Gastrocnemius medialis (tissue), 4 donors: Measurements from ENCODE around the gene NRN1L. TPM values are rescaled to one million over a fixed set of nuclear protein-coding genes. Genes with fewer than 3 reads are reported as not detected.
A peak's percentile ranks its signal among the peaks of the same experiment; 100 is the strongest.

Source experiments
- ATAC-seq, 2 donors: fragments of 150-250 bp; one replicate each; pipeline ENCODE4 v1.9.1; 2016
- DNase-seq, 2 donors: peaks; one replicate each; pipeline ENCODE4 v3.0.0-alpha.2; 2019
- H3K27ac ChIP-seq, 4 donors: fragments of 200-600 bp; sonication (generic); 1 replicate in 1 of 4; 2 replicates in 3 of 4; pipeline ENCODE4 v1.5.1; 2016 to 2018; ENCODE audit warnings: mild to moderate bottlenecking in 2 of 4, moderate library complexity in 1 of 4
- H3K27me3 ChIP-seq, 3 donors: fragments of 200-600 bp; sonication (generic) in 2 of 3; 1 replicate in 1 of 3; 2 replicates in 2 of 3; pipeline versions ENCODE4 v1.5.1 to v1.6.0; 2016 to 2019; ENCODE audit warnings: mild to moderate bottlenecking in 1 of 3, moderate library complexity in 1 of 3
- H3K36me3 ChIP-seq, 2 donors: fragments of 200-600 bp; sonication (generic) in 1 of 2; one replicate each; pipeline ENCODE4 v1.5.1; 2017 to 2018
- H3K4me1 ChIP-seq, 2 donors: fragments of 200-600 bp; sonication (generic) in 1 of 2; one replicate each; pipeline ENCODE4 v1.5.1; 2016 to 2017; ENCODE audit warnings: mild to moderate bottlenecking in 2 of 2
- H3K4me3 ChIP-seq, 4 donors: fragments of 200-600 bp; sonication (generic) in 3 of 4; 1 replicate in 1 of 4; 2 replicates in 3 of 4; pipeline ENCODE4 v1.5.1; 2016 to 2019; ENCODE audit warnings: mild to moderate bottlenecking in 2 of 4
- H3K9me3 ChIP-seq, 3 donors: fragments of 200-600 bp; sonication (generic) in 2 of 3; 1 replicate in 1 of 3; 2 replicates in 2 of 3; pipeline ENCODE4 v1.5.1; 2016 to 2019
- CTCF ChIP-seq, 5 experiments: fragments of 450-650 bp in 3 of 5; fragments of 200-600 bp in 2 of 5; sonication (generic) in 2 of 5; IDR thresholded peaks in 4 of 5; conservative IDR thresholded peaks in 1 of 5; 1 replicate in 4 of 5; 2 replicates in 1 of 5; pipeline ENCODE4 v1.5.1; 2016 to 2019; ENCODE audit warnings: antibody characterized with exemption in 5 of 5, mild to moderate bottlenecking in 3 of 5, moderate library complexity in 3 of 5
- POLR2A ChIP-seq, 2 donors: fragments of 450-650 bp; IDR thresholded peaks; one replicate each; pipeline ENCODE4 v1.6.1; 2017; ENCODE audit warnings: antibody characterized with exemption in 2 of 2, mild to moderate bottlenecking in 2 of 2, moderate library complexity in 2 of 2
- in situ Hi-C, 4 donors: fragments of 200-750 bp; cut with MboI; loops; one replicate each; pipeline versions ENCODE4 v1.15.0 to v1.8.0; 2017; ENCODE audit warnings: low sequenced_read_pairs in 4 of 4
- intact Hi-C: fragments of 100-400 bp; cut with DNase I; formaldehyde crosslinking; loops from one replicate; pipeline ENCODE4 v1.15.1; 2023; ENCODE audit warnings: low total_unique reads
- total RNA-seq, 4 donors: library from RNA; depleted of rRNA; stranded (reverse); fragments of >200 nt; gene quantifications; one replicate each; pipeline versions ENCODE4 v1.1.0 to v1.2.3, GENCODE V29; 2016

Gene NRN1L
- total RNA-seq, 4 donors from 2014 or later, result 0.87 to 2.8 (median 1.1) TPM; not detected in 1

GRCh38 chr16:67846063-67846319 is 38.7 kb upstream of the NRN1L start:
- in situ Hi-C loops, result no loop called here

GRCh38 chr16:67846320-67847063 is 38.2 kb upstream of the NRN1L start, which contains the start of gene NUTF2:
NUTF2 (plus strand) TSS chr16:67846933; CDS start chr16:67865131, 18,198 bp downstream.
- peak in 1 of 5 experiments; percentile 41 for TF ChIP-seq CTCF (IDR thresholded peaks at IDR 0.05 in 4 of 5, conservative IDR thresholded peaks at IDR 0.05 in 1 of 5)
- peak; percentile 82 to 85 for TF ChIP-seq POLR2A (IDR thresholded peaks at IDR 0.05)
- DNase-seq (peak; percentile 93 to 95), ATAC-seq (peak; percentile 79 to 80)
- no peaks in the 10 kb centered on the region for H3K36me3 ChIP-seq
- intact Hi-C loops, result loop anchor here (2.0 to 10.0 kb wide), 2 partner anchors 40 to 282 kb away; partner anchors contain the start of genes CTCF, RANBP10 and TSNAXIP1
- peaks cover 47 to 56% of the 10 kb centered on the region in 2 donors for H3K4me1 ChIP-seq
- peak within 1 kb of the TSS; percentile 80 to 99 (median 94) for H3K4me3 ChIP-seq
- H3K27ac ChIP-seq, result peak within 1 kb of the TSS; percentile 98 to 100 (median 99)
- in situ Hi-C loops, result no loop called here
- H3K27me3 ChIP-seq, result no peaks in the 10 kb centered on the region
- H3K9me3 ChIP-seq, result no peaks in the 10 kb centered on the region

More at GRCh38 chr16:67846063-67846319, 38.7 kb upstream of the NRN1L start:
- peak overlapping the region; percentile 80 to 99 (median 94) for H3K4me3 ChIP-seq
- peaks cover 51 to 60% of the 10 kb centered on the region in 2 donors for H3K4me1 ChIP-seq
- intact Hi-C loops, result loop anchor here (2.0 to 10.0 kb wide), 2 partner anchors 39 to 281 kb away; partner anchors contain the start of genes CTCF, RANBP10 and TSNAXIP1
- no peaks in the 10 kb centered on the region for H3K27me3 ChIP-seq
- H3K36me3 ChIP-seq, result no peaks in the 10 kb centered on the region
- no peak for TF ChIP-seq POLR2A (IDR thresholded peaks at IDR 0.05)
- H3K9me3 ChIP-seq, result no peaks in the 10 kb centered on the region
- DNase-seq (no peak), ATAC-seq (no peak)
- H3K27ac ChIP-seq, result peak overlapping the region; percentile 98 to 100 (median 99)

- peak within 1 kb of the TSS; percentile 98 to 100 (median 99) for H3K27ac ChIP-seq
- peak within 1 kb of the TSS; percentile 80 to 99 (median 94) for H3K4me3 ChIP-seq
- ATAC-seq (peak; percentile 53 to 55), DNase-seq (no peak)
- H3K4me1 ChIP-seq, result peaks cover 46 to 54% of the 10 kb centered on the region in 2 donors
- peak in 3 of 5 experiments; percentile 13 to 20 (median 15) for TF ChIP-seq CTCF (IDR thresholded peaks at IDR 0.05 in 4 of 5, conservative IDR thresholded peaks at IDR 0.05 in 1 of 5)
- TF ChIP-seq POLR2A (IDR thresholded peaks at IDR 0.05), result peak; percentile 37 to 79
- no peaks in the 10 kb centered on the region for H3K36me3 ChIP-seq
- H3K9me3 ChIP-seq, result no peaks in the 10 kb centered on the region
- in situ Hi-C loops (no loop called here), intact Hi-C loops (loop anchor here (2.0 to 10.0 kb wide), 2 partner anchors 40 to 282 kb away; partner anchors contain the start of genes CTCF, RANBP10 and TSNAXIP1)
- no peaks in the 10 kb centered on the region for H3K27me3 ChIP-seq
Measured at GRCh38 chr16:67847064-67847861, 37.4 kb upstream of the NRN1L start, which contains the start of gene CENPT. CENPT (minus strand) TSS chr16:67847693; CDS start chr16:67833859, 13,834 bp downstream.

GRCh38 chr16:67848118-67848517 is 36.6 kb upstream of the NRN1L start:
- TF ChIP-seq POLR2A (IDR thresholded peaks at IDR 0.05), result no peak
- no peak for TF ChIP-seq CTCF (IDR thresholded peaks at IDR 0.05 in 4 of 5, conservative IDR thresholded peaks at IDR 0.05 in 1 of 5)
- no peaks in the 10 kb centered on the region for H3K27me3 ChIP-seq
- in situ Hi-C loops, result no loop called here
- intact Hi-C loops, result loop anchor here (10.0 kb wide), 1 partner anchor 283 kb away; the partner anchor contains the start of gene CTCF
- H3K9me3 ChIP-seq, result no peaks in the 10 kb centered on the region
- peak overlapping the region; percentile 98 to 100 (median 99) for H3K27ac ChIP-seq
- H3K4me1 ChIP-seq, result peaks cover 43 to 48% of the 10 kb centered on the region in 2 donors
- DNase-seq (no peak), ATAC-seq (no peak)
- no peaks in the 10 kb centered on the region for H3K36me3 ChIP-seq
- H3K4me3 ChIP-seq, result peak overlapping the region; percentile 80 to 99 (median 94)
